HG03025 (cell line): ENCODE data around the gene CENPT.
"Not testable (repeated sequence)": the region's sequence is repeated elsewhere in the genome, so short reads cannot be mapped to it uniquely, and the experiment has no call there.

Source experiments
- ATAC-seq: cut with Tn5 transposase; IDR thresholded peaks from one replicate; pipeline ENCODE4 v1.9.1; 2021; ENCODE audit warnings: mild to moderate bottlenecking, moderate library complexity; ENCODE audit not compliant: unreplicated experiment, low FRiP score

Gene CENPT

DNA sequence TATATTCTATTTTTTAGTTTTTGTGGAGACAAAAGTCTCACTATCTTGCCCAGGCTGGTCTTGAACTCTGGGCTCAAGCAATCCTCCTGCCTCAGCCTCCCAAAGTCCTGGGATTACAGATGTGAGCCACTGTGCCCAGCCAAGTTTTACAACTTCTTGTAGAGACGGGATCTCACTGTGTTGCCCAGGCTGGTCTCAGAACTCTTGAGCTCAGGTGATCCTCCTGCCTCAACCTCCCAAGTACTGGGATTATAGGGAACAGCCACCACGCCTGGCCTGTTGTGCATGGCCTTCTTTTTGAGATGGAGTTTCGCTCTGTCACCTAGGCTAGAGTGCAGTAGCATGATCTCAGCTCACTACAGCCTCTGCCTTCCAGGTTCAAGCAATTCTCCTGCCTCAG is 6.2 kb upstream of the CENPT start:
- no peak for ATAC-seq

DNA sequence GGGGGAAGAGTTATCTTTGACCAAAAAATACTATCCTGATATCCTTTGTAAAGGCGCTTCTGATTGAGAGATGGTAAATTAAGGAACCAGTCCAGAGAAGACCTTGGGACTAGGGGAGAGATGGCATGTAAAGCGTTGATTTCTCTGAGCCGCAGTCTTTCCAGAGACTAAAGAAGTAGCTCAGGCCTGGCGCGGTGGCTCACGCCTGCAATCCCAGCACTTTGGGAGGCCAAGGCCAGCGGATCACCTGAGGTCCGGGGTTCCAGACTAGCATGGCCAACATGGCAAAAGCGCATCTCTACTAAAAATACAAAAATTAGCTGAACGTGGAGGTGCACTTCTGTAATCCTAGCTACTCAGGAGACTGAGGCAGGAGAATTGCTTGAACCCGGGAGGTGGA is 625 bp upstream of the CENPT start:
- ATAC-seq = no peak

DNA sequence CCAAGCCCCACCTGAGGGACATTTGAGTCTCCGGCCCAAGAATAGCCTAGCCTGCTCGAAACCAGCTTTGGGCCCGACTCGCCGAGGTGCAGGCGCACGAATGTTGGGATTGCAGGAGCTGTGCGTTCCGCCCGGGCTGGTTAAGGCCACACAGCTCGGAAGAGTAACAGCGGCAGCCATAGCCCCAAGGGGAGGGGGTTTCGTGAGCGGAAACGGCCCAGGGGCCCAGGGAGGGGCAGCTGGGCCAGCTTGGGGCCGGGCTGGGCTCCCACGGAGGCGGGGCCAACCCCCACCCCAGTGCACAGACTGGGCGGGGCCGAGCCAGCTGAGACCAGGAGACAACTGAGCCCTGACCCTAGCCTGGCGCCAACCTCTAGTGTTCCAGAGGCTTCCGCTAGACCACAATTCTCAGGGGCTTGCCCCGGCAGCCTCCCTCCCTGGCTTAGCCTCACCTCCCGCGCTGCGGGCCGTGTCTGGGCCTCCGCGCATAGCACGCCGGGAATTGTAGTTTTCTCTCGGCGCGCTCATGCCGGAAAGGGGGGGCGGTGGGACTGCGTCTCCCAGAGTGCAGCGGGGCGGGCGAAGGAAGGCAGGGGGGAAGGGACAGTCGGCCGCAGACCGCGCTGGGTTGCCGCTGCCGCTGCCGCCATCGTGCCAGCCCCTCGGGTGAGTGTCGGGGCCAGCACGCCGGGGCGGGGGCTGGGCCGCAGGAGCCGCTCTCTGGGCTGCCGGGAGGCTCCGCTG is 1.0 kb downstream of the CENPT start, which contains the start of gene NUTF2:
TSS of gene NUTF2 (plus strand) at position 614 of the 744 bp plus-strand sequence. CDS start 18,198 bp downstream, outside the sequence.
- peak; percentile 48 for ATAC-seq

DNA sequence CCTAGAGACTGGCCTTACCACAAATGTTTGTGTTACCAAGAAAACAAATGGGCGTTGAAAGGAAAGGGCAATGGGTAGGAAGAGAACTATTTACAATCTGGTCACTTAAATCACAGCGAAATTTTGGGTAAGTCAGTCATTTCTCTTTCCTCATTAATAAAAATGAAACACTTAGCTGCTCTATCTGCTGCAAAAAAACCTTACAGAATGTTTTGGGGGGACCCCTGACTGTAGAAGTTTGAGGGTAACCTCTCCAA is 1.5 kb downstream of the CENPT start:
- no peak for ATAC-seq

DNA sequence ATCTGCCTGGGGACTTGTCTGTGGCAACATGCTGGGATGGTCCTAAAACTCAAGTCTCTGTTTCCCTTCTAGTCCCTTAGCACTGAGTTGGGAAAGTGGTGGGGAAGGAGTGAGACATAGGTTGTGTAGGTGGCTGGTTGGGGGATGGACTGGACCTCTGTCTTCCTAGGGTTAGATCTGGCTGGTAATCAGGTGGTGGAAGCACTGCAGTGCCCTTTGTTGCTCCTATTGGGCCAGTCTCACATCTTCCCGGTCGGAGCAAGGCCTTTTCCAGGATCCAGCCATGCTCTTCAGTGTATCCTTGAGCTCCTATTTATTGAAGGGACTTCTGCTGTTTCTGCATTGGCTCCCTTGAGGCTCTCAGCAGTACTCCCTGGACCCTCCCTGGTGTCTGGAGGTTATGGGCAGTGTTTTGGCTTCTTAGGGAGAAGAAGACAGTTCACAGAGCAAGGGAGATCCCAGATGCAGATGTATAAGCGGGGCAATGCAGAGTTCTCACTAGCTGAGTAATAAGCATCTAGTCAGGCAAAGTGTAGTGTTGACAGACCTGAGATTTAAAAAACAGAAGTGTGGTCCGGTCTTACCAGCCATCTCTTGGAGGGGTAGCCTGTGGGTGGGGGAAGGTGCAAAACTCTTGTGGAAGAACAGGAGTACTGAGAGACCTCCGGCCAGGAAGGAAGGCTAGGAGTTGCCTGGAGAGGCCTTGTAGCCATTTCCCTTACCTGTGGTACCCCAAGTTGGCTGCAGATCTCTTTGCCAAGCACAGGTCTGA is 2.0 kb downstream of the CENPT start:
- ATAC-seq = no peak

DNA sequence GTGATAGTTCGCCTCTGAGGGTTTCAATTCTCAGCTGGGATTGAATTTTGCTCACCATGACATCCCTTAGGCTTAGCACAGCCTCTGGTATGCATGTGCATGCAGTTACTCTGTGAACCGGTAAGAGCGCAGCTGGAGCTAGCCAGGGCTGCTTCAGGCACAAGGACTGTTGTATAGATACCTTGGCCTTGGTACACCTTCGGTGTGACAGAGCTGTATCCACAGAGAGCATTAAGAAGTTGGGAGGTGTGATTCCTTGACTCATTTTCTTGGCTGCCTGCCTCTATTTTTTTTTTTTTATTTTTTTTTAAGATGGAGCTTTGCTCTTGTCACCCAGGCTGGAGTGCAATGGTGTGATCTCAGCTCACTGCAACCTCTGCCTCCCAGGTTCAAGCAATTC is 3.0 kb downstream of the CENPT start:
- no peak for ATAC-seq

DNA sequence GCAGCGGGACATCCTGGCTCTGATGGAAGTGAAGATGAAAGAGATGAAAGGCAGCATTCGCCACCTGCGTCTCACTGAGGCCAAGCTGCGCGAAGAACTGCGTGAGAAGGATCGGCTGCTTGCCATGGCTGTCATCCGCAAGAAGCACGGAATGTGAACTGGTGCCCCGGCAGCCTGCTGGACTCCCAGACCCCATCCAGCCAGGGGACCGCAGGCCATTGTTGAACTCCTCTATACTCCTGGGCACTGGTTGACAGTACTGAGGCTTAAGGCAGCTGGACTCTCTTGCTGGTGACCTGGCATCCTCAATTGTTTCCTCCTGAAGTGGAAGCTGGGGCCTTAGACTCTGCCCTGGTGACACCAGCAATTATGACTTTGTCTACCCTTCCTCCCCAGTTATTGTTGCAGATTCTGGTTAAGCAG is 4.1 kb downstream of the CENPT start:
- ATAC-seq = no peak

DNA sequence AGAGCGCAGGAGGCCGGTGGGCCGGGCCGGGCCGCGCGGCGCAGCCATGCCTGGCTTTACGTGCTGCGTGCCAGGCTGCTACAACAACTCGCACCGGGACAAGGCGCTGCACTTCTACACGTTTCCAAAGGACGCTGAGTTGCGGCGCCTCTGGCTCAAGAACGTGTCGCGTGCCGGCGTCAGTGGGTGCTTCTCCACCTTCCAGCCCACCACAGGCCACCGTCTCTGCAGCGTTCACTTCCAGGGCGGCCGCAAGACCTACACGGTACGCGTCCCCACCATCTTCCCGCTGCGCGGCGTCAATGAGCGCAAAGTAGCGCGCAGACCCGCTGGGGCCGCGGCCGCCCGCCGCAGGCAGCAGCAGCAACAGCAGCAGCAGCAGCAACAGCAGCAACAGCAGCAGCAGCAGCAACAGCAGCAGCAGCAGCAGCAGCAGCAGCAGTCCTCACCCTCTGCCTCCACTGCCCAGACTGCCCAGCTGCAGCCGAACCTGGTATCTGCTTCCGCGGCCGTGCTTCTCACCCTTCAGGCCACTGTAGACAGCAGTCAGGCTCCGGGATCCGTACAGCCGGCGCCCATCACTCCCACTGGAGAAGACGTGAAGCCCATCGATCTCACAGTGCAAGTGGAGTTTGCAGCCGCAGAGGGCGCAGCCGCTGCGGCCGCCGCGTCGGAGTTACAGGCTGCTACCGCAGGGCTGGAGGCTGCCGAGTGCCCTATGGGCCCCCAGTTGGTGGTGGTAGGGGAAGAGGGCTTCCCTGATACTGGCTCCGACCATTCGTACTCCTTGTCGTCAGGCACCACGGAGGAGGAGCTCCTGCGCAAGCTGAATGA is 4.8 kb downstream of the CENPT start:
- ATAC-seq = peak; percentile 1

DNA sequence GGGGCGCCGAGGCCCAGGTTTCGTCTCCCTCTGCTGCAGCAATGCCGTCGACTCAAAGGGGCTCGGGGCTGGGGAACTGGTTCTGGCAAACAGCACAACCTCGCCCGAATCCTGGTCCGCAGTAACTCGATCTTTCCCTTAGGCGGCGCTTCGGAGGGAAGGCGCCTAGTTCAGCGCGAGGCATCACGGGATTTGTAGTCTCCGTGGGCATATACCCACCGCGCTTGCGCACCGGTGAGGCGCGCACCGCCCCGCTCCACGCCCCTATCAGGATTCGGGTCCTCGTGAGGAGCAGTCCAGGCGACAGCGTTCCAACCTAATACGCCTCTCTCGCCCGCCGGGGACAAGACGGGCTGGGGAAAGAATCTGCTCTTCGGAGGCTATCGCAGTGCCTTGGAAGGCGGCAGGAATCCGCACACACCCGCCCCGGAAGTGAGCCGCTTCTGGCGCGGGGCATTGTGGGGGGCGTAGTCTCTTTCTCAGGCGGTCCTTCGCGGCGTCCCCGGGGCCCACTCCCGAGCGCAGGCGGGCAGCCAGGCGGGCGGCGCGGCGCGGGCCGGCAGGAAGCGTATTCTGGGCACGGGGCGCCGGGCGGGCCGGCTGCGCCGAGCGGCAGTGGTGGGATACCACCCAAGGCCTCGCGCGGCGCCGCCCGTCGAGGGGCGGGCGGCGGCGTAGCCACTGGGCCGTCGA is 5.5 kb downstream of the CENPT start, which contains the start of gene THAP11:
TSS of gene THAP11 (plus strand) at position 505 of the 693 bp plus-strand sequence. CDS start 235 bp downstream, outside the sequence.
- ATAC-seq = peak; percentile 41

DNA sequence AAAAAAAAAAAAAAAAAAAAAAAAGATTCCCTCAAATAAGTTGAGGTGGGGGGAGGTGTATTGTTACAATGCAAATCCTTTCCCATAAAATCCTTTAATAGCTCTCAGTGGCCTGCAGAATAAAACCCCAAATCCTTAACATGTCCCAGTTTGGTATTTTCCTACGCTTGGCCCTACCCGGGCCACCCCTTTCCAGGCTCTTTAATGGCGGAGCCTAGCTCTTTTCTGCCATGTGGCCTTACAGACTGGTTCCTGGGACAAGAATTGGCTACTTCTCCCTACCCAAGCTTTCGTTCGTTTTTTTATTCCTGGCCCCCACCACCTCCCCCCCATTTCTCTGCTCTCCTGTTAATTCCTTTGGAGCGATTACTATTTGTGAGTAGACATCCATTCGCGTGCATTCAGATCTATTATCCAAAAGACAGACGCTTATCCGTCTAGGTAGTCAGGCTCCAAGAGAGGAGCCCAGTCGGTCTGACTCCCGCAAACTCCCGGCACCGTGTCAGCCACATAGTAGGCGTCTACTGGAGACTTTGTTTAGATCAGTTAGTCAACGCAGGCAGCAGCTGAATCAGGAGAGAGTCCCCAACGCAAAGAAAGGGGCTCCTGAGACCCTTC is 6.2 kb downstream of the CENPT start:
- no peak for ATAC-seq

DNA sequence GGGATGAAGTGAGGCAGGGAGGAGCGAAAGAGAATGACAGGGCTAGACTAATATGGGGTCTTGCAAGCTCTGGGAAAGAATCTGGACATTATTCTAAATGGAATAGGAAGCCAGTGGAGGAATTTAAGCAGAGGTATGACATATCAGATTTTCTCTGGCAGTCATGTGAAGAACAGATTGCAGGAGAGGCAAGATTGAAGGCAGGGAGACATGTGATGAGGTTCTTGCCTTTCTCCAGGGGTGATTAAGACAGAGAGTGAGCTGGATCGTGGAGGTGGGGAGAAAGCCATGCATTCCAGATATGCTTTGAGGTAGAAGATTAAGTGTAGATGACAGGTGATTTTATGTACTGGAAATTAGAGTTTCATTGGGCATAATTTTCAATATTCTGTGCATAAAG is 9.7 kb downstream of the CENPT start:
- ATAC-seq = no peak

DNA sequence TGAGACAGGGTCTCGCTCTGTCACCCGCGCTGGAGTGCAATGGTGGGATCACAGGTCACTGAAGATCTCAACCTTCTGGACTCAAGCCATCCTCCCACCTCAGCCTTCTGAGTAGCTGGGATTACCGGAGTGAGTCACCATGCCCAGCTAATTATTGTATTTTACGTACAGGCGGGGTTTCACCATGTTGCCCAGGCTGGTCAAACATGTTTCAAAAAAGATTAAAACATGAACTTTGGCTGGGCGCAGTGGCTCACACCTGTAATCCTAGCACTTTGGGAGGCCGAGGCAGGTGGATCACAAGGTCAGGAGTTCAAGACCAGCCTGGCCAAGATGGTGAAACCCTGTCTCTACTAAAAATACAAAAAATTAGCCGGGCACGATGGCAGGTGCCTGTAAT is 10.3 kb downstream of the CENPT start:
- not testable (repeated sequence) for ATAC-seq

DNA sequence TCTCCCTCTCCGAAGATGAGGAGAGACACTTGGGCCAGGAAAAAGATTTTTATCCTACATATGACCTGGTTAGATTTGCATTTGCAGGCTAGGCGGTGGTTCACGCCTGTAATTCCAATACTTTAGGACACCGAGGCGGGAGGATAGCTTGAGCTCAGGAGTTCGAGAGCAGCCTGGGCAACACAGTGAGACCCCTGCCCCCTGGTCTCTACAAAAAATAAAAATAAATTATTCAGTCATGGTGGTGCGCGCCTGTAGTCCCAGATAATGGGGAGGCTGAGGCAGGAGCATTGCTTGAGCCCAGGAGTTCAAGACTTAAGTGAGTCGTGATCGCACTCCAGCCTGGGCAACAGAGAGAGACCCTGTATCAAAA is 13.3 kb downstream of the CENPT start:
- no peak for ATAC-seq

DNA sequence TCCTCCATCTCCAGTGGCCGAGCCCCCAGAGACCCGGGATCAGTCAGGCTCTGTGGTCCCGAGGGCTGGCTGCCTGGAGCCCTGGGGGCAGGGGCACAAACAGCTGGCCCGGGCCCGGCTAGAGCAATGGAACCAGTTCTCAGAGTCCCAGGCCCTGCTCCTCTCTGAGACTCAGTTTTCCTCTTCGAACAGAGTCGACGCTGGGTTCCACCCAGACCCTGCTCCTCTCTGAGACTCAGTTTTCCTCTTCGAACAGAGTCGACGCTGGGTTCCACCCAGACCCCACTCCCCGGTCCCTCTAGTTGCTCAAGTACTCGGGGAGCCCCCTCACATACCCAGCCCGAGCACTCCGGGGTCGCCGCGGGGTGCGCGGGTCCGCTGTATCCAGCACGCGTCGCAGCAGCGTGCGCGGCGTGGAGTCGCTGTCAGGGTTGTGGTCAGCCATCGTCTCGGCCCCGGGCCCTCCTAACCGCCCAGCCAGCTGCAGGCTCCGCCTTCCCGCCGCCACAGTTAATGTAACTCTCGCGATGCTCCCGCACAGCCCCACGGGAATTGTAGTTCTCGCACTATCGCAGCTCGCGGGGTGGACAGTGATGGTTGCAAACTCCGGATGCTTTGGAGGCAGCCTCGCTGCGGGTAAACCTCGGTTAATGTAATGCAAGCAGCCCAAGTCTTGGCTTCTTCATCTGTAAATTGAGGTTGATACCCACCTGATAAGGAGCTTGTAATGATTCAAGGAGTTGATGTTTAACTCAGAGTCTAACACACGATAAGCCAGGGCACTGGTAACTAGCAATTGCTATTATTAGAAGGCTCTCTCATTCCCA is 13.9 kb downstream of the CENPT start:
- ATAC-seq = peak; percentile 93

DNA sequence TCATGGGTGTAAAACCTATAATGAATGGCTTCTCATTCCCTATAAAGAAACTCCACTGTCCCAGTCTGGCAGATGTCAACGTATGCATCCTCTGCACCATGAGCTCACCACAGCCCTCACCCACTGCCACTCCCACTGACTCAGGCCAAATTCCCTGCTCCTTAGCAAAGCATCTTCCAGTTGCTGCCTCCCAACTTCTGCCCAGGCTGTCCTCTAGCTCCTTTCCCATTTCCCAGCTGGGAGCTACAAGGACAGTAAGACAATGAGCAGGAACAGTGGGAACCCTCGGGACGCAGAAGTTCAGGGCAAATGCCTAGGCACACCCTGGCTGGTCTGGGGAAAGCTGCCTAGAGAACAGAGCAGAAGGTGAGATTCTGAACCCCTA is 14.5 kb downstream of the CENPT start:
- ATAC-seq = no peak

DNA sequence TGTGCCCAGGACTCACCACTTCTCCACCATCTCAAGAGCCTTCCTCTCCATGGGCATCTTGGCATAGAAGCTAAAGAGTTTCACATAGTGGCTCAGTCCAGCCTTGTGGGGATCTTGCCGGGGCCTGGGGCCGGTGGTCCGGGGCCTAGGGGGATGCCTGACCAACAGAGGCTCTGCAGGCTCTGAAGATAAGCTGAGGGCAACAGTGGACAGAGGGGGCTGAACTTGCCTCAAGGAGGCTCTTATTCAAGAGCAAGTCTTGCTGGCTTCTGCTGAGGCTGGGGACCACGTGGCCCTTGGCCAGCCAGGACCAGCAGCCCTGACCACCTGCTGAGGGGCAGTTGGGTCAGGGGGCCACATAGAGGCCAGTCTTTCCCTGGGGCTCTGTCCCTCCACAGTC is 18.8 kb downstream of the CENPT start:
- ATAC-seq = no peak

DNA sequence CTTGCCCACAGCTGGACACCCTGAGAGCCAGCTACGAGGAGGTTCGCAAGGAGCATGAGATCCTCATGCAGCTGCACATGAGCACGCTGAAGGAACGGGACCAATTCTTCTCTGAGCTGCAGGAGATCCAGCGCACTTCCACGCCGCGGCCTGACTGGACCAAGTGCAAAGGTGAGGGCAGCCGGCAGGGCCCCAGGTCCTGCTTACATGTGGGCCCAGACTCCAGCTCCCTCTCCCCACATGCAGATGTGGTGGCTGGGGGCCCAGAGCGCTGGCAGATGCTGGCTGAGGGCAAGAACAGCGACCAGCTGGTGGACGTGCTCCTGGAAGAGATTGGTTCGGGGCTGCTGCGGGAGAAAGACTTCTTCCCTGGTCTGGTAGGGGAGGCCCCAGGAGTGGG is 21.6 kb downstream of the CENPT start:
- no peak for ATAC-seq

DNA sequence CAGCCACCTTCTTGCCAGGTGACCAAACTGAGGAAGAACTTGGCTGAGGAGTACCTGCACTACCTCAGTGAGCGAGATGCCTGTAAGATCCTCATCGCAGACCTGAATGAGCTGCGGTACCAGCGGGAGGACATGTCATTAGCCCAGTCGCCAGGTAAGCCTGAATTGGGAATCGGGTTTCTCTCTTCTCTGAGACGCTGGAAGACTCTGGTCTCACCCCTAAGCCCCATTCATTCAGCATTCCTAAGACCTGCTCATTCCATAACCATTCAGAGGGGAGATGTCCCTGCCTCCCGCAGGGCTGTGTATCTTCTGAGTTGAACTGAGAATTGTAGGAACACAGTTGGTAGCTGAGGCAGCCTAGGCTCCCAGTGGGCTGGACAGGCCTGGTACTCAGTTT is 22.4 kb downstream of the CENPT start:
- ATAC-seq = no peak

DNA sequence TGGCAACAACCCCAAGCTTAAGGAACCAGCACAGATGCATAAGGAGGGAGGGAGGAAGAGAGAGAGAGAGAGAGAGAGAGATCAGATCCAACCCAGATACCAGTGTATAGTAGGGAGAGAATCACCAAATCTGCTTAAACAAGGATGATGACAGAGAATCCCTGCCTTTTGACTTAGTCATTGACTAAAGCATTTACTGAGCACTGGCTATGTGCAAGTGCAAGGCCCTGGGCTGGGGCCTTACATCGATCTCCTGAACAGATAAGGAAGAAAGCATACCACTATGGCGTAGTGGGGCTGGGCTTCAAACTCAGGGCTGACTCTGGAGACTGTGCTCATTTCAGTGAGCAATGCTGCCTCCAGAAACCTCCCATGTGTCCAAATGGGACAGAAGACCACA is 25.0 kb downstream of the CENPT start:
- ATAC-seq = no peak
